Fibroblast of gingiva (primary cell): Measurements from ENCODE around the gene PAM.
A peak's percentile ranks its signal among the peaks of the same experiment; 100 is the strongest.

Experiments
- DNase-seq: peaks from one replicate; pipeline ENCODE4 v3.0.0-alpha.2; 2011; ENCODE audit warnings: low read depth

The PAM gene

DNA sequence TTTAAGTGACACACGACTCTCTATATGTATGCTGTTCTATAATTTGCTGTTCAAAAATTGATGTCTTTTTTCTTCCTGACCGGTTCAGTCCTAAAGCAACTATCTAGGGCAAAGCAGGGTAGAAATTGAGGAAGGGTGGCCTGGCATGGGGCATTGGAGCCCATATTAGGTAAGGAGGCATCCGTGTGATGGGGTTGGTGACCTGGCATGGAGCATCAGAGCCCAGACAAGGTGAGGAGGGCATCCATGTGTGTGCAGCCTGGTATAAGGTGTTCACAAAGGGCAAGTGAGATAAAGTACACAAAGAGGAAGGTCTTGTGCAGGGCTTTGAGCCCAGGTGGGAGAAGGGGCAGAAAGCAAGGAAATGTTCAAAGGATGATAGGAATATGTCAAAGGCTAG, 104.9 kb downstream of the PAM start:
- DNase-seq: no peak

DNA sequence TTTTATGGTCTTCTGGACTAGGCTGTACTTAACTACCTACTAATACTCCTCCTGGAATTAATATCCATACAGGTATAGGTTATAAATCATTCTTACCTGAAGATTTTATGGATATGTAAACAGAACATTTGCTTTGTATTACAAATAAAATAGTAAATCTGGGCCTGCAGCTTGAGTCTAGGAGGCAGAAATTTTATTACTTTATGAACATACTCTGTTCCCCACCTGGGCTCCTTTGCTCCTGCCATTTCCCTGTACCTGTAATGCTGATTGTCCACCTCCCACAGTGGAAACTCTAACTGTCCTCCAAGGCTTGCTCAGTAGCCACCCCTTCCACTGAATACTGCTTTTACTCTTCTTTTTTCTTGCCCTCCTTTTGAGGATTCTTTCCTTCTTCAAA, 108.0 kb downstream of the PAM start:
- no peak for DNase-seq

DNA sequence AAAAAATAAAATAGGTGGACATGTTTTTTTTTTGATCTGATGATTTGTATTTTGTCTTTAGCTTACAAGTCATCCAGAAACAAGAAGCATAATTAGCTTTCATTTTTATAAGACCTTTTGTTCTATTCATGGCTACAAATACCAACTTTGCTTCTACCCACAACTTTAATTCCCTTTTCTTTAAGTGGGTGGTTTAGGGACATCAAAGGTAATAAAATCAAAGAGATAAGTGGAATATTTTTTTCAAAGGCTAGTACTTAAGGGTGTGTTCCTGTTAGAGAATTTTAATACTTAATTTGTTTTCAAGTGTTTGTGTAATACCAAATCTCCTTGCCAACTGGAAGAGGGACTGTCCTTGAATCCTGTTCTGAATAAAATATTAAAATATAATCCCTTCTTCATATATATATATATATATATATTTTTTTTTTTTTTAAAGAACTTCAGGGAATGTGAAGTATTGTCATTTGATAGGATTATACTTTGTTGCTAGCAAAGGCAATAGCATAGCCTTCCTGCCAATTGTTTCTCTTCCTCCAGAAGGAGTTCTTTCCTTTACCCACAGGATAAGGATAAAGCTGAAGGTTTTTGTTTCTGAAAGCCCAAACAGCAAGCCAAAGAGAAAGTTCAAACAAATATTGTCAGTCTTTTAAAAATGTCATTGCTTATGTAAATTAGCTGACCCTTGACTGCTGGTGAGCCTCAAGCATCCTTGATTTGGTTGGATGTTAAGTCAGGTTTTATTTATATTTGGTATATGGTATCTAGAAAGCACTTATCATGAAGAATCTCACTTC, 108.9 kb downstream of the PAM start:
- DNase-seq: no peak

DNA sequence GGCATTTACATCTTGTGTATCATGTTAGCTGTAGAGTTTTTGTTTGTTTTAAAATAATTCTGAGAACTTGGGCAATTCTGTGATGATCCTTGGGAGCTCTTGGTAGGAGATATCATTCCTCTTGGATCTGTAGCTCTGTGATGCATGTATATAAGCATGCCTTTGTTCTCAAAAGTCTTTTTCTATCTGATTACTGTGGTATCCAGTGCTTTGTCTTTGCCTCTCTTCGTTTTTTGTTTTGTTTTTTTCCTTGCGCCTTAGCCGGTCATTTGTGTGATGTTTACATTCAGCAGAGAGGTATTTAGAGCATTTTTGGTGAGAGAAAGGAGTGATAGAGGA, 110.0 kb downstream of the PAM start:
- DNase-seq: peak; percentile 33

DNA sequence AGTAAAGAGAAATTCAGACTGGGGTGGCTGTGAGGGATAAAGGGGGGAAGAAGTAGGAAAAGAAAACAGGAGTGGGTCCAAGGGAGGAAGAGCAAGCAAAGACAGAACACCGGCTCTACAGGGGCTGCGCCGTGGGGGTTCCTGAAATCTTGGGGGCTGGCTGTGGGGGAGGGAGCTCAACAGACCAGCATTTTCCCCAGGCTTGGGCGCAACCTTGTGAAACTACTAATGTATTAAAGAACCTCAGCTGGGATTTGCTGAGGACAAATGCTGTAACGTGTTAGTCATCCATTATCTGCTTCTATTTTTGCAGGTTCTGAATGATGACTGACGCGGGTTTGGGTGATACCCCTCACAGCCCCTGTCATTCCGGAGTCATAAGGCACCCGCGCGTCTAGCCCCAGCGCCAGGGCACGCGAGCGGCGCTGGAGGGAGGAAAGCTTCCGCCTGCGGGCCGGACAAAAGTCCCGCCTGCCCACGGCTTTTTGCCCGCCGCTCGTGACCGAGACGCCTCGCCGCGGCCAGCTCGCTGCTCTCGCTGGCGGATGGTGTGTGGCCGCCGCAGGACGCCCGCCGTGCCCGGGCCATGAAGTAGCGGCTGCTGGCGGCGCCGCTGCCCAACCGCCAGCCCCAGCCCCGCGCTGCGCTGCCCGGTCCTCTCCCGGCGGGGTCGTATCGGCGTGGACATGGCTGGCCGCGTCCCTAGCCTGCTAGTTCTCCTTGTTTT, 110.6 kb downstream of the PAM start:
- peak; percentile 78 for DNase-seq

DNA sequence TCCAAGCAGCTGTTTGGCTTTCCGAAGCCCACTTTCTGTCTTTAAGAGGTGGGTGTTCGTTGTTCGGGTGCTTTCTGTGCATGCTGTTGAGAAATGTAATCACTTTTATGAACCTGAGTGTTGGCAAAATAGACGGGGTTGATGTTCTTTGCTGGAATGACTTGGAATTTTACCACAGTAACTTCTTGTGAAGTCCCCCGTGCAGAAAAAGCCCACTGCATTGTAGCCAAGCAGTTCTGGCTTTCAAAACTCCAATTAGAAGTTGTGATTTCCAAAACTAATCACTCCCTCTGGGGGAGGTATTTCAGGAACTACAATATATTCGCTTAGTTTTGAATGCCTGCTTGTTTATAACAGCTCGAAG, 111.1 kb downstream of the PAM start:
- no peak for DNase-seq

DNA sequence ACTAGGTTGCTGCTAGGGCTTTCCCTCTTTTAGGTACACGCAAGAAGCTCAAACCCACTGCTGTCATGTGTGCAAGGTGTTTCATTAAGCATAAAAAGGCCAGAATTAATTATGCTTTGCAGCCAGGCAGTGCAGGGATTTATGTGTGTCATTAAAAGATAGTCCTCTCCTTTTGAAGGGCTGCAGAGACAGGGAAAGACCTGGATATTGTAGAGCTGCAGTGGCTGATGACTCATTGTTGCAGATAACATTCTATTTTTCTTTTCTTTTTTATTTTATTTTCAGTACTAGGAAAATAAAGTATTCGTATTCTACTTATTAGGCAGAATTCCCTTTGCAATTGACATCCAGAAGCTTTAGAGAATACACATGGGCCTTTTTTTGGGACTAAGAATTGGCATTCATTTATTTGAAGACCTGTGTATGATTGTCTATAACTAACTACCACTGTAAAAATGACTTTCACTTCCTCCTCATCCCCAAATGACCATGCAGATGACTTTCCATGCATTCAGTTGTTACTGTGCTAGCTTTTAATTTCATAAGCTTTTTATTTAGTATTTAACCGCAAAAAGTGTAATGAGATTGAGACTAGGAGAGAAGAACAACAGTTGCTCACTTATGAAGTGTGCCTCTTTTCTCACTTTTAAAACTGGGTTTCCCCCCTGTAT, 113.0 kb downstream of the PAM start:
- no peak for DNase-seq

DNA sequence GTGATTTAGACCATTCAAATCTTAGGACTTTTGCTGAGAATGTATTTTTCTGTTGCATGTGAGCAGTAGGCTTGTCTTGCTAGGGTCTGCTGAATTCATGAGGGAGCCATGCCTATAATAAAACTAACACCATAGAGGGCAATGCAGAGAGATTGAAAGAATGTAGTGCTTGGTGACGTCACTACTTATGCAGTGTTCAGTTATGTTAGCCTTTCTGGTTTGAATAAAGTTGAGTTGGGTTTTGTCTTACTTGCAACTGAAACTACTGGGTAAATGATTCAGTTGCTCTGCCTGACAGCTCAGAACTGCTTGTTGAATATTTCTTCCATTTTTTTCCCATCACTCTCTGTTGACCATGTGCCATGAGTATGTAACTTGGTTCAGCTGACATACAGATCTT, 114.1 kb downstream of the PAM start:
- DNase-seq: no peak

DNA sequence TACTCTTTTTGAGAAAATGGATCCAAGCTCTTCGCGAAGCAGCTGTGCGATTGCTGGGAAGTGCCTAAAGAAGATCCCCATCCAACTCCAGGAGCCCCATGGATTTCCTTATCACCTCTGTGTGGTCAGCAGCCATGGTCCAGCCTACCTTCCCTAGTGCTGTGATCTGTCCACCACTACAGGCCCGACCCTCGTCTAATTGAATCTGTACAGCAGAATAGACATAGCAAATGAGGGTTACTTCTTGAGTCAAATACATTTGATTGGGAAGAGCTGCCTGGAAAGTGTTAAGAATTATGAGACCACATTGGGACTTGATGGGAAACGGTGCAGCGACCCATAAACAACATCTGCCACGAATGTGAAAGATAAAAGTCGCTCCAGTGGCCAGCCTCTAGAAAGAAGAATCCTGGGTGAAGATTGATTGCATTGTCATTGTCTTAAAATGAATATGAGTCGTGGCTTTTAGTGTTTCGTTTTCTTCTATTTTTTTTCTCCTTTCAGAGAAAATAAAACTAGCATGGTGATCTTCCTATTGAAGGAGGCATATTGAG, 118.4 kb downstream of the PAM start:
- peak; percentile 12 for DNase-seq

DNA sequence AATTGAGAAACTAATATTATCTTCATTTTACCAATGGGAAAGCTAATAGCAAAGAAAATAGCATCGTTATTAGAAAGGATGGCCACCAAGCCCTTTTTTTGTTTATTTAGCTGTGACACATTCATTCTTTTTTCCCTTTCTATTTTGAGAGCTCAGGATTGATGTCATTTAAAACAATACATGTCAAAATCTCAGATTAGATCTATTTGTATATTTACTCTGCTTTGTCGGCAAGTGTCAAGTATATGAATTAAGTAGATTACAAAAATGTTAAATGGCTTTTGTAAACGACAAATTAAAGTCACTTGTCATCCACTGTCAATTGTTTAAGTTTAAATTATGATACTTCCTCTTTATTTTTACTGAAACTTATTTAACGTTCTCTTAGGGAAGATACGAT, 118.9 kb downstream of the PAM start:
- no peak for DNase-seq

DNA sequence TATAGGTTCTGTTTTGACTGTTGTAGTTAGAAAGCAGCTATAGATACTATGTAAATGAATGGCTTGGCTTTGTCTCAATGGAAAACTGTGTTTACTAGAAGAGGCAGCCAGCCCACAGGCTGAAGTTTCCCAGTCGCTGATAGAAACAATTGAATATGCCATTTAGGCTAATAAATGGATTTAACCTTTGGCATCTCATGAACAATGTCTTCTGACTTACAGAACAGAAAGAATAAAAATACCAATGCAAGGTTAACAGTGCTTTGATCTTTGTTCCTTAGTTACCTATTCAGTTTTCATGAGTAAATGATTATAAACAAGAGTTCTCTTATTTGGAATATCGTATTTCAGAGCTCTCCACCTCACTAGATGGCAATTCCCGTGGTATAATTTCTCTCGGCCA, 120.6 kb downstream of the PAM start:
- no peak for DNase-seq

DNA sequence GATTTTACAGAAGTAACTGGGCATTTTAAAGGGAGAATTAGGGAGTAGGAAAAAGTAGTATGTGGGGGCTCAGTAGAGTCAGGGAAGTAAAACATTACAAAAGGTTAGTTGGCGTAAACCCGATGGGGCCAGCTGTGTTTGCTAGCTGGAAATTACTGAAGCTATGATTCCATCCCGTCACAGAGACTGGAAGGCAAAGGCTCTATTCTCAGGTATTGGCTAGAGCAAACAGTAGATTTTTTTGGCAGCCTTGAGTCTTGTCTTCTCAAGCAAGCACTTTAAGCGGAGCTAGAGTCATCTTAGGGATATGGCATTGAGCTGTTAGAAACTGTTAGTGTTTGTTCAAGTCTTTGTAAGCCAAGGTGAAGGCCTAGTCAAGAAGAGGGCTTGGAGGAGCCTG, 121.5 kb downstream of the PAM start:
- DNase-seq: no peak

DNA sequence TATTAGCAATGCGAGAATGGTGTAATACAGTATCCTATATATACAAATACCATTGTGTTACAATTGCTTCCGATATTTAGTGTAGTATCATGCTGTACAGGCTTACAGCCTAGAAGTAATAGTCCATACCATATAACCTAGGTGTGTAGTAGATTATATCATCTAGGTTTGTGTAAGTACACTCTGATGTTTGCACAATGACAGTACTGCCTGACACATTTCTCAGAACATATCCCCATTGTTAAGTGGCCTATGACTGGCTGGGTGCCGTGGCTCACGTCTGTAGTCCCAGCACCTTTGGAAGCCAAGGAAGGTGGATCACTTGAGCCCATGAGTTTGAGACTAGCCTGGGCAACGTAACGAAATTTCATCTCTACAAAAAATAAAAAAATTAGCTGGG, 124.6 kb downstream of the PAM start:
- DNase-seq: no peak

DNA sequence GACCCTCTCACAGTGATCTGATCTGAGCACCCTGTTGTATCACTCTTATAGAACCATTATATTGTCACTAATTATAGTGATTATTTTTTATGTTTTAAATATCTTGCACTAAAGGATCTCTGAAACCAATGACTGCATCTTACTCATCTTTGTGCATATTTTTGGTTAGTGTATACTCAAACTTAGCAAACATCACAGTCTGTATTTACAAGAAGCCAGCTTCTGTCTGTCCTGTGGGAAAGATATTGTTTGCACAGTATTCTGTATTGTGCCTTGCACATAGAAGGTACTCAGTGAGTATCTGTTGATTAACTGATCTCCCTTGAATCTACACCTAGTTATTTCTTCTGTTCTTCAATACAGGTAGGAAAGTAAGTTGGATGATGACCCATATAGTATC, 131.5 kb downstream of the PAM start:
- DNase-seq: no peak

DNA sequence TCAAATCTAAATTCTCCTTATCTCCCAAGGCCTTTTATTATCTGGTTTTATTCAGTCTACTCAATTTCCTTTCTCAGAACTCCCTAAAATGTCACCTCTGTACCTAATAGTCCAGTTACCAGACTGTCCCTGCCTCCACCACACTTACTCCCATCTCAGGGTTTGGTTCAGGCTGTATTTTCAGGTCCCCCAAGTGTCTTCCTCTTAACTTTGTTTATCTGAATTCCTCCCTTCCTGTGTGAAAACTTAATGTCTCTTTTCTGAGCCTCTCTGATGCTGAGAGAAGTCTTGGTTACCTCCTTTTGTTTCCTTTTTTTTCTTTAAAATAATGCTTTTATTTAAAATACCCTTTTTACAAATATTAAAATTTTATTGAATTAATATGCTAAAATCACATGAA, 133.4 kb downstream of the PAM start:
- no peak for DNase-seq

DNA sequence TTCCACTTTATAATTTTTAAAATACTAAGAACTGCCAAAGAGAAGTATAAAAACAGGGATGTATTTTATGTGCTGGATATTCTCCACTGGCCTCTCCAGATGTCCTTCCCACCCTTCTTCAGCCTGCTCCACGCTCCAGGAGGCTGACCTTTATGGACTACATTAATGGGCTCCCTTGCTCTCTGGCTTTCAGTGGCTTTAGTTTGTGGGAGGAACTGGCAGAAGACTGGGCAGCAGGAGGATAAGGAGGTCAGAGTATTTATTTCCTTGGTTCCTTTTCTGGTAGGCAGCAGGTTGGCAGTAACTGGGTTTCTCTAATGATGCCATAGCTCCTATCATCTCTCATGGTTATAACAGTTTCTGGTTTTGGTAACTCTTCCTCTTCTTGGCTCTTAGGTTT, 133.9 kb downstream of the PAM start:
- no peak for DNase-seq

DNA sequence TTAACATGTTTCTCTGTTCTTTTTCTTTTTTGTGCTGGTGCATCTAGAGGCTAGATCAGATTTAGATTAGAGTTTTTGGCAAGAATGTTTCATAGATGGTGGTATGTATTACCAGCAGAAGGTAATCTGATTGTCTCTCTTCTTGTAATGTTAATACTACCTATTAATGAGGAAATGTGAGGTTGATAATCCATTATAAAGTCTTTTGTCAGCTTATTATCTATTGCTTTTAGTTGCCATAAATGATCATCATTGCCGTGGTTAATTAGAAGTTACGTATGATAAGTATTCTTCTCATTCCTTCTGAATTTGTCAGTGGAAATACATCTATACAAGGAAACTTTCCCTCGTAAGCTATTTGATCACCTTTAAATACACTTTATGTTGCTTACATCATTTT, 135.0 kb downstream of the PAM start:
- no peak for DNase-seq

DNA sequence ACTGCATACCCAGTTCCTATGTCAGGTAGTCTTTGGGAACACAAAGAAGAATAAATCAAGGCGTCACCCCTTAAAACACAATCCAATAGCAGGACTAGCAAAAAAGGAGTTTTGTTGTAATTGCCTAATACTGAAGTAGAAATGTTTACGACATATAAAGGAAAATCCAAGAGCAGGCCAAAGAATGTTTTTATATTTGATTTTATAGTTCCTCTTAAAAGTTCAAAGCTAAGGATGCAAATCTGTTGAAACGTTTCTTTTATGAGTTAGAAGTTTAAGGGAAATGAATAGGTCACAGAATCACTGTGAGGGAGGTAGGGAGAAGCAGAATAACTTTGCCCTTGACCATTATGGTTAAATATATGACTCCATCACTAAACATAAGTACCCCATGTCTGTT, 136.1 kb downstream of the PAM start:
- DNase-seq: no peak

DNA sequence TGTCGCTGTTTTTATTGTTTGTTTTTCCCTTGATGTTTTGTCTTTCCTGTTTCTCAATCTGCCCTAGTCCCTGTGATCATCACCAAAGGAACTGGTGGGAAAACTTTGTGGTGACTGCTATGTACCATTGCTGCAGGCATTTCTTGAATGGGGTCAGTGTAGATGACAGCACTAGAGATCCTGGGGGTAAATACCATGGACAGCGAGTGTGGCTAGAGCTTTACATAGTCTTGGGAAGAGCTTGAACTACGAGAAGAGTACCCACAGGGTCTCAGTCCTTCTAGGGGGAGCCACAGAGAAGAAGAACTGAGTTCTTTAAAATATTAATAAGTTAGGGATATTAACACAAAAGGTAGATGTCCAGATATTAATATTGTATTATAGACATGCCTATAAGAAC, 138.8 kb downstream of the PAM start:
- DNase-seq: no peak

DNA sequence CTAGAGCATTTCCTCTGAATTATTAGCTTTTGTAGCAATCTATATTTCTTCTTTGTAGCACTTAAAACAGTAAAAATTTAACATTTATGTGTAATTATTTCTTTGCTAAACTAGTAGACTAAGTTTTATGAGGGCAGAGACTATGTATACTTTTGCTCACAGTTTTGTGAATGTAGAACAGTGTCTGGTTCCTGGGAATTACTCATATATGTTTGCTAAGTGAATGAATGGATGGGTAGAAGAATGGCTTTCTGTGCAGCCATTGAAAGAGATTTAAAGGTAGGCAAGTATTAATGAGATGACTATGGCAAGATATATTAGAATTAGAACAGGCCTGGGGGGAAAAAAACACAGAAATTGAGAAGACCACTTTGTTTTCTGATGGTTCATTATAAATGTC, 140.1 kb downstream of the PAM start:
- DNase-seq: no peak

DNA sequence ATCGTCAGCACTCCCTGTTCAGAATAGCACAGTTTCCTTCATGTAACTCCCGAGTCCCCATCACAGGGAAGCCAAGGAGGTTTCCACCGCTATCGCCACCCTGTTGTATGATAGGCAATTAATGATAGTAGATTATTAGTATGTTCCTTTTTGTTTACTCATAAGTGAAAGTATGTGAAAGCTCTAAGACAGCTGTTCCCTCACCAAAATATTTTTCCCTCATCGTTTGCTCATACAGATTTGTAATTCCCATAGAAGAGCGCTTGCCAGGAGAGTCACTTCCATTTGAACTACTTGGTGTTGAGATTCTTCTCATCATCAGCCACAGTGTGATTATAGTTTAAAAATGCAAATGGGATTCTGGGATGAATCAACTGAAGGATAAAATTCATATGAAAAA, 140.9 kb downstream of the PAM start:
- no peak for DNase-seq

DNA sequence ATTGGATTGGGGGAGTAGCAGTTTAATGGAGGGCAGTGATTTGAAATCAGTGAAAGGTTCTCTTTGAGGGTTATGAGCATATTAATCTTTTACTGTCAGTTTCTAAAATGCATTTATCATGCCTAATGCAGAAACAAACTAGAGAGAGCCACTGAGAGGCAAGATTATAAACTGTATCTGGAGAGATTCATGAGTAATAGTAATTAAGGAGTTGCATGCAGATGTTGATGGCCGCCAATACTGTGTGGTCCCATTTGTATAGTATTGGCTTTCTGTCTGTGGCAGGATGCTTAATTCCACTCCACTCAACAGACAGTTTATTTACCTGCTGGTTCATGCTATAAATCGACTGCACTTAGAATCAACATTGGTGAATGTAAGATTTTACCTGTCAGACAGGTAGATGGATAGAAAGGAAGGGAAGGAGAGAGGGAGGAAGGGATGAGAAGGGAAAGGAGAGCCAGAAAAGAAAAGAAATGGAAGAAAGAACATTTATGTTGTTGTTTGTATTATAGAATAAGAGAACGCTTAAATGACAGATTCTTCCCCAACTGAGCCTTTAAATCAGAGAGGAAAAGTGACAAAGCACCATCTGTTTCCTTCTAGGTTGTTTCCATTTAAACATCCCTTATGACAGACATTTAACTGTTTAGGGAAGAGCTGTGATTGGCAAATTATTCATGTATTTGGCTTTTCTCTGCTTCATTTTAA, 146.5 kb downstream of the PAM start:
- no peak for DNase-seq

DNA sequence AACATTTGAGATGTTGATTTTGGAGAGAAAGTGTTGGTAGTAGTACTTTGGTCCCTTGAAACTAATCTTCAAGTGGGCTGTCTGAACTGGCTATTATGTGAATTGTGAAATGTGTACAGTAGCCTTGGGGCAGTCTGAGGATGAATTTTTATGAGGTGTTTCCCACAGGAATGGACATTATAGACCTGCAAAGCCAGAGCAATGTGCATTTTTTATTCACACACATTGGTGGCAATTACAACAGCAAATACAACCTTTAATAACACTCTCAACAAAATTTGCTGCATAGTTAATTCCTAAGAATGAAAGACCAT, 147.0 kb downstream of the PAM start:
- DNase-seq: no peak
